Panc1 (cell line): ENCODE results near the gene THBS2.

Experiments
- CTCF ChIP-seq: fragments of 450-650 bp; IDR thresholded peaks from 2 replicates; pipeline ENCODE4 v1.5.1; 2017; ENCODE audit warnings: mild to moderate bottlenecking
- REST ChIP-seq, 2 experiments: IDR thresholded peaks; 2 replicates each; pipeline ENCODE4 v1.6.1; 2011 to 2012; ENCODE audit warnings: low read depth in 2 of 2, control low read depth in 1 of 2, low read length in 1 of 2, mild to moderate bottlenecking in 1 of 2, moderate library complexity in 1 of 2; ENCODE audit not compliant: insufficient read depth in 1 of 2

DNA sequence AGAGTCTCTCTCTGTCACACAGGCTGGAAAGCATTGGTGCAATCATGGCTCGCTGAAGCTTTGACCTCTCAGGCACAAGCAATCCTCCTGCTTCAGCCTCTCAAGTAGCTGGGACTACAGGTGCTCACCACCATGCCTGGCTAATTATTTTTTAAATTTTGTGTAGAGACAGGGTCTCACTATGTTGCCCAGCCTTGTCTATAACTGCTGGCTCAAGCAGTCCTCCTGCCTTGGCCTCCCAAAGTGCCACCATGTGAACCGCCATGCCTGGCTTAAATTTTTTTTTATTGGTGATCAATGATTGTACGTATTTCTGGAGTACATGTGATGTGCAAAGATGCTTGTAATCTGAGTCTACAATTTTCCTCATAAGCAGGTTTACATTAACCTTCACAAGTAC lies 54.8 kb downstream of the THBS2 start:
- no peak for TF ChIP-seq CTCF
- TF ChIP-seq REST (IDR thresholded peaks at IDR 0.05; ENCODE audit: insufficient read depth in 1 of 2, low read depth in 2 of 2, low read length in 1 of 2): no peak
